ENCODE measurements around the gene MMEL1.

- TF ChIP-seq HDGF (IDR thresholded peaks at IDR 0.05; ENCODE audit: borderline replicate concordance) (no peak), PKNOX1 (IDR thresholded peaks at IDR 0.05) (no peak), NFRKB (IDR thresholded peaks at IDR 0.05) (no peak), FOXA1 (IDR thresholded peaks at IDR 0.05) (no peak), SP1 (IDR thresholded peaks at IDR 0.05) (no peak), ARNT (IDR thresholded peaks at IDR 0.05) (no peak), L3MBTL2 (conservative IDR thresholded peaks at IDR 0.05) (no peak), BHLHE40 (IDR thresholded peaks at IDR 0.05; ENCODE audit: borderline replicate concordance) (no peak), FOXM1 (IDR thresholded peaks at IDR 0.05; ENCODE audit: borderline replicate concordance) (no peak), FOXK2 (IDR thresholded peaks at IDR 0.05) (no peak)
Measured at GRCh38 chr1:2596530-2597333, 36.1 kb downstream of the MMEL1 start.

Measured in HEK293T (cell line).